Astrocyte (in vitro differentiated cells and primary cell): ENCODE measurements around the gene TTC23. TPM values are rescaled to one million over a fixed set of nuclear protein-coding genes. Genes with fewer than 3 reads are reported as not detected.

Experiments
- DNase-seq: peaks from one replicate; pipeline ENCODE4 v3.0.0-alpha.2; 2010; ENCODE audit warnings: low read depth
- FAIRE-seq: peaks from 2 replicates; lab custom pipeline; 2011; peaks lifted over from hg19 to GRCh38; lab: Jason Lieb, UNC
- H2AFZ ChIP-seq: 2 replicates; pipeline ENCODE4 v1.6.0; 2012; ENCODE audit warnings: low read depth, low read length, inconsistent platforms
- H3K27ac ChIP-seq: 2 replicates; pipeline ENCODE4 v1.5.1; 2011; ENCODE audit warnings: low read depth, low read length, inconsistent platforms
- H3K27me3 ChIP-seq: 2 replicates; pipeline ENCODE4 v1.6.0; 2011; ENCODE audit warnings: low read length, inconsistent platforms; ENCODE audit not compliant: insufficient read depth
- H3K36me3 ChIP-seq: 2 replicates; pipeline ENCODE4 v1.5.1; 2011; ENCODE audit warnings: low read length, inconsistent platforms; ENCODE audit not compliant: insufficient read depth
- H3K4me1 ChIP-seq: 2 replicates; pipeline ENCODE4 v1.5.1; 2011; ENCODE audit warnings: low read length, inconsistent platforms; ENCODE audit not compliant: insufficient read depth
- H3K4me2 ChIP-seq: 2 replicates; pipeline ENCODE4 v1.6.0; 2012; ENCODE audit warnings: low read length, inconsistent platforms
- H3K4me3 ChIP-seq: 2 replicates; pipeline ENCODE4 v1.5.1; 2011; ENCODE audit warnings: low read depth, mild to moderate bottlenecking, low read length, inconsistent platforms; ENCODE audit not compliant: insufficient read depth
- H3K79me2 ChIP-seq: 2 replicates; pipeline ENCODE4 v1.6.0; 2012; ENCODE audit warnings: mild to moderate bottlenecking, low read length, inconsistent platforms; ENCODE audit not compliant: insufficient read depth
- H3K9ac ChIP-seq: 2 replicates; pipeline ENCODE4 v1.6.0; 2012; ENCODE audit warnings: mild to moderate bottlenecking, low read length, inconsistent platforms
- H3K9me3 ChIP-seq: 2 replicates; pipeline ENCODE4 v1.5.1; 2012; ENCODE audit warnings: low read depth, mild to moderate bottlenecking, low read length, inconsistent platforms; ENCODE audit not compliant: insufficient read depth
- H4K20me1 ChIP-seq: 2 replicates; pipeline ENCODE4 v1.6.0; 2012; ENCODE audit warnings: low read length, inconsistent platforms; ENCODE audit not compliant: insufficient read depth
- H3K27ac Mint-ChIP-seq: one replicate; pipeline ENCODE4 v1.8.0; 2021; ENCODE audit warnings: mild to moderate bottlenecking, mixed read lengths; ENCODE audit not compliant: unreplicated experiment
- H3K27me3 Mint-ChIP-seq: one replicate; pipeline ENCODE4 v1.8.0; 2021; ENCODE audit warnings: low read depth, mixed read lengths; ENCODE audit not compliant: unreplicated experiment
- H3K36me3 Mint-ChIP-seq: one replicate; pipeline ENCODE4 v1.8.0; 2021; ENCODE audit warnings: low read depth, mixed read lengths; ENCODE audit not compliant: unreplicated experiment
- H3K4me1 Mint-ChIP-seq: one replicate; pipeline ENCODE4 v1.8.0; 2021; ENCODE audit warnings: low read depth, mixed read lengths; ENCODE audit not compliant: unreplicated experiment
- H3K4me3 Mint-ChIP-seq: one replicate; pipeline ENCODE4 v1.8.0; 2021; ENCODE audit warnings: mild to moderate bottlenecking, moderate library complexity, mixed read lengths; ENCODE audit not compliant: unreplicated experiment
- H3K9me3 Mint-ChIP-seq: one replicate; pipeline ENCODE4 v1.8.0; 2021; ENCODE audit warnings: mild to moderate bottlenecking, mixed read lengths; ENCODE audit not compliant: unreplicated experiment
- EZH2 ChIP-seq: IDR thresholded peaks from 2 replicates; pipeline ENCODE4 v1.6.1; 2012; ENCODE audit warnings: mild to moderate bottlenecking, low read length, inconsistent platforms; ENCODE audit not compliant: insufficient read depth
- total RNA-seq: library from RNA; stranded (reverse); gene quantifications from 2 replicates; pipeline ENCODE4 v1.2.1, GENCODE V29; 2021
- TF ChIP-seq, protein P1 (sequence below): IDR thresholded peaks from 2 replicates; pipeline ENCODE4 v1.5.1; 2011; ENCODE audit warnings: low read depth, mild to moderate bottlenecking, inconsistent platforms, low read length, moderate library complexity; ENCODE audit not compliant: insufficient read depth

The TTC23 gene
- total RNA-seq, 1 donor from 2014 or later = 20.2 TPM

DNA sequence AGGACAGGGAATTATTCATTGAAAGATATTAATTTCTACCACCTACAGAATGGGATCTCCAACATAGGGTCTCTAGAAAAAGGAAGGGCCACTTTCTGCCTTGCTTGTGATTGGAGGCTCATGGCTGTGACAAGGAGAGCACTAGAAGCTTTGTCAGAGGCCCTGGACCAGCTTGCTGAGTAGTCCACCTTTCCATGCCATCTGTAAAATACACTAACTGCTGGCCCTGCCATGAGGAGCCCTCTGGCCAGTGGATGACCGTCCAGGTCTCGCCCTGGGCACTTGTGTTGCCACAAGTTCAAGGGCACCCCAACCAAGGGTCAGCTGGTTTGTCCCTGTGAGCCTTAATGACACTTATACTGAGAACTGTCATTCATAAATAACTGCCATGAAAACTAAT lies 146.1 kb downstream of the TTC23 start:
- Mint-ChIP-seq H3K4me1 (no peaks in the 10 kb centered on the region), H3K4me3 (no peak overlapping the region), H3K36me3 (no peaks in the 10 kb centered on the region), H3K27me3 (peaks cover 38% of the 10 kb centered on the region), H3K9me3 (no peaks in the 10 kb centered on the region), H3K27ac (no peak overlapping the region)
- FAIRE-seq (no peak), DNase-seq (no peak)
- Histone ChIP-seq H3K36me3 (no peaks in the 10 kb centered on the region), H3K27ac (no peak overlapping the region), H3K9me3 (peaks cover 2% of the 10 kb centered on the region), H3K4me1 (peaks cover 8% of the 10 kb centered on the region), H4K20me1 (peaks cover 16% of the 10 kb centered on the region), H2AFZ (no peak overlapping the region), H3K4me3 (no peak overlapping the region), H3K9ac (no peak overlapping the region), H3K27me3 (peaks cover 7% of the 10 kb centered on the region), H3K79me2 (no peaks in the 10 kb centered on the region), H3K4me2 (no peak overlapping the region)
- TF ChIP-seq, protein P1, sequence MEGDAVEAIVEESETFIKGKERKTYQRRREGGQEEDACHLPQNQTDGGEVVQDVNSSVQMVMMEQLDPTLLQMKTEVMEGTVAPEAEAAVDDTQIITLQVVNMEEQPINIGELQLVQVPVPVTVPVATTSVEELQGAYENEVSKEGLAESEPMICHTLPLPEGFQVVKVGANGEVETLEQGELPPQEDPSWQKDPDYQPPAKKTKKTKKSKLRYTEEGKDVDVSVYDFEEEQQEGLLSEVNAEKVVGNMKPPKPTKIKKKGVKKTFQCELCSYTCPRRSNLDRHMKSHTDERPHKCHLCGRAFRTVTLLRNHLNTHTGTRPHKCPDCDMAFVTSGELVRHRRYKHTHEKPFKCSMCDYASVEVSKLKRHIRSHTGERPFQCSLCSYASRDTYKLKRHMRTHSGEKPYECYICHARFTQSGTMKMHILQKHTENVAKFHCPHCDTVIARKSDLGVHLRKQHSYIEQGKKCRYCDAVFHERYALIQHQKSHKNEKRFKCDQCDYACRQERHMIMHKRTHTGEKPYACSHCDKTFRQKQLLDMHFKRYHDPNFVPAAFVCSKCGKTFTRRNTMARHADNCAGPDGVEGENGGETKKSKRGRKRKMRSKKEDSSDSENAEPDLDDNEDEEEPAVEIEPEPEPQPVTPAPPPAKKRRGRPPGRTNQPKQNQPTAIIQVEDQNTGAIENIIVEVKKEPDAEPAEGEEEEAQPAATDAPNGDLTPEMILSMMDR = no peak
- TF ChIP-seq EZH2 = no peak

- Histone ChIP-seq H3K9me3 (peaks cover 2% of the 10 kb centered on the region), H3K4me1 (peaks cover 8% of the 10 kb centered on the region), H4K20me1 (peaks cover 15% of the 10 kb centered on the region), H2AFZ (no peak overlapping the region), H3K27ac (no peak overlapping the region), H3K79me2 (no peaks in the 10 kb centered on the region), H3K27me3 (peaks cover 7% of the 10 kb centered on the region), H3K4me2 (no peak overlapping the region), H3K4me3 (no peak overlapping the region), H3K36me3 (no peaks in the 10 kb centered on the region), H3K9ac (no peak overlapping the region)
- no peaks in the 10 kb centered on the region for H3K9me3 Mint-ChIP-seq
- H3K27ac Mint-ChIP-seq = no peak overlapping the region
- H3K4me3 Mint-ChIP-seq = no peak overlapping the region
- H3K27me3 Mint-ChIP-seq = peaks cover 45% of the 10 kb centered on the region
- no peaks in the 10 kb centered on the region for H3K36me3 Mint-ChIP-seq
- FAIRE-seq (no peak), DNase-seq (no peak)
- TF ChIP-seq, protein P1 = no peak
- no peak for TF ChIP-seq EZH2
- no peaks in the 10 kb centered on the region for H3K4me1 Mint-ChIP-seq
Measured at GRCh38 chr15:99102332-99103235, 146.8 kb downstream of the TTC23 start.

GRCh38 chr15:99101501-99101900 lies 147.9 kb downstream of the TTC23 start:
- H3K27me3 ChIP-seq = peaks cover 7% of the 10 kb centered on the region
- H3K36me3 ChIP-seq = no peaks in the 10 kb centered on the region
- H3K4me1 ChIP-seq = peaks cover 8% of the 10 kb centered on the region
- no peak overlapping the region for H3K27ac Mint-ChIP-seq
- H3K4me3 Mint-ChIP-seq = no peak overlapping the region
- no peak overlapping the region for H2AFZ ChIP-seq
- peaks cover 2% of the 10 kb centered on the region for H3K9me3 ChIP-seq
- no peaks in the 10 kb centered on the region for H3K4me1 Mint-ChIP-seq
- no peak overlapping the region for H3K9ac ChIP-seq
- DNase-seq (no peak), FAIRE-seq (no peak)
- no peak for TF ChIP-seq EZH2
- TF ChIP-seq, protein P1 = no peak
- H4K20me1 ChIP-seq = peaks cover 4% of the 10 kb centered on the region
- H3K4me3 ChIP-seq = no peak overlapping the region
- no peaks in the 10 kb centered on the region for H3K36me3 Mint-ChIP-seq
- H3K27ac ChIP-seq = no peak overlapping the region
- H3K27me3 Mint-ChIP-seq = peaks cover 49% of the 10 kb centered on the region
- no peaks in the 10 kb centered on the region for H3K9me3 Mint-ChIP-seq
- H3K4me2 ChIP-seq = no peak overlapping the region
- no peaks in the 10 kb centered on the region for H3K79me2 ChIP-seq
